Measurements from ENCODE around the gene FHOD3.

- TF ChIP-seq GATA2 (IDR thresholded peaks at IDR 0.05; ENCODE audit: low read depth, low read length), result no peak
- no peak for TF ChIP-seq GATA3 (IDR thresholded peaks at IDR 0.05; ENCODE audit: low read depth, low read length)
Observed at GRCh38 chr18:36316246-36316645, 18.7 kb downstream of the FHOD3 start.

All from SH-SY5Y (cell line).